SK-N-SH (cell line): ENCODE data around the gene TFPI. TPM values are rescaled to one million over a fixed set of nuclear protein-coding genes. Genes with fewer than 3 reads are reported as not detected.

Experiments used
- CTCF ChIA-PET: fragments of 300-600, 350-600 bp; formaldehyde crosslinking; extraction: SDS; loops from one replicate; lab custom pipeline; 2021; lab: Yijun Ruan, JAX
- POLR2A ChIA-PET: fragments of 350-600 bp; sonication (Branson Sonifier 250); formaldehyde crosslinking; extraction: SDS; loops from one replicate; lab custom pipeline; 2020; ENCODE audit warnings: antibody characterized with exemption, inconsistent platforms; lab: Yijun Ruan, JAX
- DNase-seq: peaks from one replicate; pipeline ENCODE4 v3.0.0; 2012
- H2AFZ ChIP-seq: fragments of 200-600 bp; sonication (generic); 2 replicates; pipeline ENCODE4 v1.8.1; 2016; ENCODE audit warnings: antibody characterized with exemption, mild to moderate bottlenecking, low read depth
- H3F3A ChIP-seq: fragments of 200-600 bp; sonication (generic); replicated peaks from 2 replicates; pipeline ENCODE3; 2016; ENCODE audit warnings: antibody characterized with exemption, mild to moderate bottlenecking; ENCODE audit not compliant: insufficient read depth
- H3K27ac ChIP-seq, 2 experiments: fragments of 200-500 bp in 1 of 2; fragments of 200-600 bp in 1 of 2; sonication (Bioruptor generic) in 1 of 2; sonication (generic), shearing (Covaris generic) in 1 of 2; 2 replicates each; pipeline versions ENCODE4 v1.5.1 to v1.6.1; 2014 to 2016; ENCODE audit warnings: low read depth in 2 of 2, inconsistent platforms in 1 of 2, low read length in 1 of 2, mild to moderate bottlenecking in 1 of 2, mixed read lengths in 1 of 2
- H3K27me3 ChIP-seq: fragments of 200-600 bp; sonication (generic), shearing (Covaris generic); 2 replicates; pipeline ENCODE4 v1.6.1; 2016; ENCODE audit warnings: mixed run types; ENCODE audit not compliant: insufficient read depth
- H3K36me3 ChIP-seq, 2 experiments: fragments of 200-500 bp in 1 of 2; fragments of 200-600 bp in 1 of 2; sonication (Bioruptor generic) in 1 of 2; sonication (generic) in 1 of 2; replicated peaks in 1 of 2; 2 replicates each; pipeline versions ENCODE3 to v1.5.1; 2014 to 2016; ENCODE audit warnings: low read length in 1 of 2, mild to moderate bottlenecking in 1 of 2; ENCODE audit not compliant: insufficient read depth in 2 of 2, control insufficient read depth in 1 of 2
- H3K4me1 ChIP-seq, 2 experiments: fragments of 200-500 bp in 1 of 2; fragments of 200-600 bp in 1 of 2; sonication (Bioruptor generic) in 1 of 2; sonication (generic), shearing (Covaris generic) in 1 of 2; 2 replicates each; pipeline versions ENCODE4 v1.5.1 to v1.6.1; 2014 to 2016; ENCODE audit warnings: low read depth in 1 of 2, low read length in 1 of 2, mixed run types in 1 of 2; ENCODE audit not compliant: insufficient read depth in 2 of 2, control insufficient read depth in 1 of 2
- H3K4me2 ChIP-seq: fragments of 200-600 bp; sonication (generic), shearing (Covaris generic); 2 replicates; pipeline ENCODE4 v1.6.1; 2017; ENCODE audit warnings: mixed run types
- H3K4me3 ChIP-seq, 2 experiments: fragments of 200-500 bp in 1 of 2; fragments of 200-600 bp in 1 of 2; sonication (Bioruptor generic) in 1 of 2; sonication (generic), shearing (Covaris generic) in 1 of 2; 2 replicates each; pipeline versions ENCODE4 v1.5.1 to v1.8.1; 2014 to 2016; ENCODE audit warnings: low read depth in 2 of 2, inconsistent platforms in 1 of 2, low read length in 1 of 2, mild to moderate bottlenecking in 1 of 2, mixed read lengths in 1 of 2, moderate library complexity in 1 of 2
- H3K79me2 ChIP-seq: fragments of 200-600 bp; sonication (generic); 2 replicates; pipeline ENCODE4 v1.8.1; 2017; ENCODE audit warnings: mild to moderate bottlenecking; ENCODE audit not compliant: insufficient read depth
- H3K9ac ChIP-seq: fragments of 200-600 bp; sonication (generic); 2 replicates; pipeline ENCODE4 v1.6.1; 2017; ENCODE audit warnings: mixed run types
- H3K9me2 ChIP-seq: fragments of 200-600 bp; sonication (generic); 2 replicates; pipeline ENCODE4 v1.6.1; 2017; ENCODE audit warnings: mixed run types
- H3K9me3 ChIP-seq: fragments of 200-600 bp; sonication (generic); 2 replicates; pipeline ENCODE4 v1.6.1; 2017; ENCODE audit warnings: mixed run types, mild to moderate bottlenecking, moderate library complexity
- H4K20me1 ChIP-seq: fragments of 200-600 bp; sonication (generic); 2 replicates; pipeline ENCODE4 v1.6.1; 2017; ENCODE audit warnings: mild to moderate bottlenecking, mixed run types; ENCODE audit not compliant: insufficient read depth
- FOSL2 ChIP-seq: IDR thresholded peaks from 2 replicates; pipeline ENCODE4 v1.4.0; 2012; ENCODE audit warnings: low read depth, mild to moderate bottlenecking, moderate library complexity, borderline replicate concordance
- FOXJ3 ChIP-seq: sonication (generic); formaldehyde crosslinking; IDR thresholded peaks from 2 replicates; pipeline ENCODE4 v1.5.1; 2020; ENCODE audit warnings: mild to moderate bottlenecking, missing genetic modification reagents
- GABPA ChIP-seq: IDR thresholded peaks from 2 replicates; pipeline ENCODE4 v1.4.0; 2012; ENCODE audit warnings: low read depth, mild to moderate bottlenecking
- IRF3 ChIP-seq: fragments of 150-350 bp; IDR thresholded peaks from 2 replicates; pipeline ENCODE4 v1.6.1; 2016; ENCODE audit warnings: mild to moderate bottlenecking, low read depth, low read length
- JUND ChIP-seq: IDR thresholded peaks from 2 replicates; pipeline ENCODE4 v1.4.0; 2012
- MEF2A ChIP-seq: IDR thresholded peaks from 2 replicates; pipeline ENCODE4 v1.4.0; 2012; ENCODE audit warnings: low read depth, borderline replicate concordance
- RFX5 ChIP-seq: IDR thresholded peaks from 2 replicates; pipeline ENCODE4 v1.6.1; 2012; ENCODE audit warnings: mild to moderate bottlenecking, improper control_type of control experiment, low read length
- SMC3 ChIP-seq: IDR thresholded peaks from 2 replicates; pipeline ENCODE4 v1.6.1; 2012; ENCODE audit warnings: low read depth, low read length, improper control_type of control experiment
- TEAD4 ChIP-seq: IDR thresholded peaks from 2 replicates; pipeline ENCODE4 v1.4.0; 2012; ENCODE audit warnings: mild to moderate bottlenecking, borderline replicate concordance; ENCODE audit not compliant: insufficient read depth
- USF2 ChIP-seq: fragments of 150-350 bp; IDR thresholded peaks from 2 replicates; pipeline ENCODE4 v1.6.1; 2017; ENCODE audit warnings: antibody characterized with exemption, low read length, low read depth, borderline replicate concordance
- polyA plus RNA-seq, 3 experiments: library from polyadenylated mRNA; depleted of rRNA; stranded (reverse); fragments of >200 nt; gene quantifications; 2 replicates each; pipeline ENCODE4 v1.2.3, GENCODE V29; 2012
- TF ChIP-seq, protein P1 (sequence below): IDR thresholded peaks from 2 replicates; pipeline ENCODE4; 2012
- TF ChIP-seq, protein P2 (sequence below): IDR thresholded peaks from 2 replicates; pipeline ENCODE4 v1.4.0; 2012; ENCODE audit warnings: low read depth
- TF ChIP-seq, protein P3 (sequence below): fragments of 200-600 bp; sonication (generic); IDR thresholded peaks from 2 replicates; pipeline ENCODE4 v1.6.1; 2017; ENCODE audit warnings: antibody characterized with exemption, mild to moderate bottlenecking, moderate library complexity

Gene TFPI
- polyA plus RNA-seq, 1 of the 3 experiments (the other 2 are of a cell fraction) = 2.1 TPM

GRCh38 chr2:187469538-187469937 is 84.7 kb downstream of the TFPI start (continued):
- TF ChIP-seq IRF3 (no peak), RFX5 (no peak), JUND (no peak), SMC3 (no peak), GABPA (no peak), MEF2A (no peak), USF2 (no peak), FOSL2 (no peak)
- TF ChIP-seq, protein P1, sequence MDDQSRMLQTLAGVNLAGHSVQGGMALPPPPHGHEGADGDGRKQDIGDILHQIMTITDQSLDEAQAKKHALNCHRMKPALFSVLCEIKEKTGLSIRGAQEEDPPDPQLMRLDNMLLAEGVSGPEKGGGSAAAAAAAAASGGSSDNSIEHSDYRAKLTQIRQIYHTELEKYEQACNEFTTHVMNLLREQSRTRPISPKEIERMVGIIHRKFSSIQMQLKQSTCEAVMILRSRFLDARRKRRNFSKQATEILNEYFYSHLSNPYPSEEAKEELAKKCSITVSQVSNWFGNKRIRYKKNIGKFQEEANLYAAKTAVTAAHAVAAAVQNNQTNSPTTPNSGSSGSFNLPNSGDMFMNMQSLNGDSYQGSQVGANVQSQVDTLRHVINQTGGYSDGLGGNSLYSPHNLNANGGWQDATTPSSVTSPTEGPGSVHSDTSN = no peak
- TF ChIP-seq, protein P2, sequence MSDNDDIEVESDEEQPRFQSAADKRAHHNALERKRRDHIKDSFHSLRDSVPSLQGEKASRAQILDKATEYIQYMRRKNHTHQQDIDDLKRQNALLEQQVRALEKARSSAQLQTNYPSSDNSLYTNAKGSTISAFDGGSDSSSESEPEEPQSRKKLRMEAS = no peak
- TF ChIP-seq, protein P3, sequence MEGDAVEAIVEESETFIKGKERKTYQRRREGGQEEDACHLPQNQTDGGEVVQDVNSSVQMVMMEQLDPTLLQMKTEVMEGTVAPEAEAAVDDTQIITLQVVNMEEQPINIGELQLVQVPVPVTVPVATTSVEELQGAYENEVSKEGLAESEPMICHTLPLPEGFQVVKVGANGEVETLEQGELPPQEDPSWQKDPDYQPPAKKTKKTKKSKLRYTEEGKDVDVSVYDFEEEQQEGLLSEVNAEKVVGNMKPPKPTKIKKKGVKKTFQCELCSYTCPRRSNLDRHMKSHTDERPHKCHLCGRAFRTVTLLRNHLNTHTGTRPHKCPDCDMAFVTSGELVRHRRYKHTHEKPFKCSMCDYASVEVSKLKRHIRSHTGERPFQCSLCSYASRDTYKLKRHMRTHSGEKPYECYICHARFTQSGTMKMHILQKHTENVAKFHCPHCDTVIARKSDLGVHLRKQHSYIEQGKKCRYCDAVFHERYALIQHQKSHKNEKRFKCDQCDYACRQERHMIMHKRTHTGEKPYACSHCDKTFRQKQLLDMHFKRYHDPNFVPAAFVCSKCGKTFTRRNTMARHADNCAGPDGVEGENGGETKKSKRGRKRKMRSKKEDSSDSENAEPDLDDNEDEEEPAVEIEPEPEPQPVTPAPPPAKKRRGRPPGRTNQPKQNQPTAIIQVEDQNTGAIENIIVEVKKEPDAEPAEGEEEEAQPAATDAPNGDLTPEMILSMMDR = no peak

- H2AFZ ChIP-seq = no peak overlapping the region
- H3K9me3 ChIP-seq = no peaks in the 10 kb centered on the region
- H4K20me1 ChIP-seq = no peaks in the 10 kb centered on the region
- peaks cover 0 to 2% of the 10 kb centered on the region in 2 experiments for H3K36me3 ChIP-seq
- POLR2A ChIA-PET = no interaction called here
- H3K27ac ChIP-seq = no peak overlapping the region
- H3K4me1 ChIP-seq = peaks cover 0 to 4% of the 10 kb centered on the region in 2 experiments; a peak in 2 of 4 replicates
- no peak overlapping the region for H3K4me3 ChIP-seq
- TF ChIP-seq FOSL2 (no peak), TEAD4 (no peak), FOXJ3 (CRISPR knock-in tag) (no peak), RFX5 (no peak)
- H3K9ac ChIP-seq = no peak overlapping the region
- H3K27me3 ChIP-seq = no peaks in the 10 kb centered on the region
- no peaks in the 10 kb centered on the region for H3K79me2 ChIP-seq
- H3K4me2 ChIP-seq = no peak overlapping the region
- no peaks in the 10 kb centered on the region for H3F3A ChIP-seq
- DNase-seq = no peak
- H3K9me2 ChIP-seq = no peaks in the 10 kb centered on the region
- CTCF ChIA-PET = interaction anchor here (0.7 to 1.1 kb wide), 5 partner anchors 9 to 394 kb away, joined by 3 read pairs; no protein-coding TSS in a partner anchor
Measured at GRCh38 chr2:187468262-187468661, 86.0 kb downstream of the TFPI start.
